Heart left ventricle (tissue), 13 donors: ENCODE results near the gene CASP1.

Experiments
- POLR2A ChIP-seq, 2 donors: fragments of 450-650 bp; IDR thresholded peaks; one replicate each; pipeline ENCODE4 v1.6.1; 2017; ENCODE audit warnings: antibody characterized with exemption in 2 of 2, mild to moderate bottlenecking in 2 of 2, moderate library complexity in 2 of 2
- TF ChIP-seq, protein P1 (sequence below), 12 donors: fragments of 200-600 bp; sonication (generic) in 4 of 12; IDR thresholded peaks; one replicate each; pipeline versions ENCODE4 v1.5.0 to v1.8.0; 2018 to 2022; ENCODE audit warnings: antibody characterized with exemption in 12 of 12, mild to moderate bottlenecking in 5 of 12
- donor health status: ischemic (EF 13 %, LVEDD 7.1; RV severe dilation, severe dysfunction).
- donor health status: DM: no; HTN: yes; CAD: no.
- donor health status: DM: no; HTN: no; CAD: no.
- donor health status: ischemic (EF 25% LVEDD 6.9; RV normal size, moderate dysfunction).
- donor health status: ischemic (EF 25% LVEDD 5.7; RV mildly dilated, moderate dysfunction).
- donor health status: ischemic (EF 35%, LVEDD 5.7; RV mildly dilated, moderate dysfunction).
- donor health status: nonischemic (EF 11% LVEDD 7.7; RV severe dilation, severe dysfunction).
- donor health status: DM: yes; HTN: yes; CAD: no.
- donor health status: PGD.
- donor health status: ischemic (EF 29% LVEDD 5.4; RV normal size, mild dysfunction).
- donor health status: nonischemic (EF 23%, LVEDD 6.1; RV moderate dilation, normal function).

GRCh38 chr11:105071089-105071732, 36.3 kb upstream of the CASP1 start:
- TF ChIP-seq, protein P1, sequence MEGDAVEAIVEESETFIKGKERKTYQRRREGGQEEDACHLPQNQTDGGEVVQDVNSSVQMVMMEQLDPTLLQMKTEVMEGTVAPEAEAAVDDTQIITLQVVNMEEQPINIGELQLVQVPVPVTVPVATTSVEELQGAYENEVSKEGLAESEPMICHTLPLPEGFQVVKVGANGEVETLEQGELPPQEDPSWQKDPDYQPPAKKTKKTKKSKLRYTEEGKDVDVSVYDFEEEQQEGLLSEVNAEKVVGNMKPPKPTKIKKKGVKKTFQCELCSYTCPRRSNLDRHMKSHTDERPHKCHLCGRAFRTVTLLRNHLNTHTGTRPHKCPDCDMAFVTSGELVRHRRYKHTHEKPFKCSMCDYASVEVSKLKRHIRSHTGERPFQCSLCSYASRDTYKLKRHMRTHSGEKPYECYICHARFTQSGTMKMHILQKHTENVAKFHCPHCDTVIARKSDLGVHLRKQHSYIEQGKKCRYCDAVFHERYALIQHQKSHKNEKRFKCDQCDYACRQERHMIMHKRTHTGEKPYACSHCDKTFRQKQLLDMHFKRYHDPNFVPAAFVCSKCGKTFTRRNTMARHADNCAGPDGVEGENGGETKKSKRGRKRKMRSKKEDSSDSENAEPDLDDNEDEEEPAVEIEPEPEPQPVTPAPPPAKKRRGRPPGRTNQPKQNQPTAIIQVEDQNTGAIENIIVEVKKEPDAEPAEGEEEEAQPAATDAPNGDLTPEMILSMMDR (IDR thresholded peaks at IDR 0.05) = no peak
- no peak for TF ChIP-seq POLR2A (IDR thresholded peaks at IDR 0.05)
